ENCODE measurements around the gene UCN3. TPM values are rescaled to one million over a fixed set of nuclear protein-coding genes. Genes with fewer than 3 reads are reported as not detected.

UCN3 gene
- total RNA-seq: under 1 TPM; 0.17 to 0.50 TPM
- polyA plus RNA-seq (ENCODE audit: insufficient read length in 2 of 2): 1 to 10 TPM in 1 of 2 donors, under 1 TPM in 1; 0.86 to 1.1 TPM
- long read RNA-seq, donor 1: 0 reads
- long read RNA-seq, donor 2: 0 reads
- long read RNA-seq, donor 3: 0 reads
- long read RNA-seq, donor 4: 0 reads

- H3K9me3 ChIP-seq (ENCODE audit: control insufficient read depth, insufficient read depth, low read length): no peaks in the 10 kb centered on the region
- WGBS (ENCODE audit: insufficient coverage): 29% methylated on average over 11 of the region's 21 CpGs
- H3K27me3 ChIP-seq (ENCODE audit: control insufficient read depth, insufficient read depth, low read length): peaks cover 18% of the 10 kb centered on the region
- H3K4me3 ChIP-seq (ENCODE audit: low read depth, low read length): no peak within 1 kb of the TSS
- no peaks in the 10 kb centered on the region for H3K36me3 ChIP-seq (ENCODE audit: control insufficient read depth, insufficient read depth, low read length)
- DNase-seq (ENCODE audit: low read depth in 4 of 6, low spot score in 6 of 6): no peak
- no peak within 1 kb of the TSS for H3K27ac ChIP-seq (ENCODE audit: low read depth, low read length)
- H3K4me1 ChIP-seq (ENCODE audit: control insufficient read depth, insufficient read depth, low read length): peaks cover 4% of the 10 kb centered on the region
Measured at GRCh38 chr10:5364890-5365338, at the start of gene UCN3. Gene UCN3 (plus strand): TSS chr10:5364966. CDS start chr10:5373721, 8,755 bp downstream.

GRCh38 chr10:5317547-5318107 is 47.1 kb upstream of the UCN3 start:
- H3K9me3 ChIP-seq (ENCODE audit: control insufficient read depth, insufficient read depth, low read length): no peaks in the 10 kb centered on the region
- H3K27me3 ChIP-seq (ENCODE audit: control insufficient read depth, insufficient read depth, low read length): no peaks in the 10 kb centered on the region
- no peak overlapping the region for H3K27ac ChIP-seq (ENCODE audit: low read depth, low read length)
- H3K4me1 ChIP-seq (ENCODE audit: control insufficient read depth, insufficient read depth, low read length): no peaks in the 10 kb centered on the region
- DNase-seq (ENCODE audit: low read depth in 4 of 6, low spot score in 6 of 6): no peak
- no peaks in the 10 kb centered on the region for H3K36me3 ChIP-seq (ENCODE audit: control insufficient read depth, insufficient read depth, low read length)
- WGBS (ENCODE audit: insufficient coverage): 83% methylated on average over 9 of the region's 10 CpGs
- no peak overlapping the region for H3K4me3 ChIP-seq (ENCODE audit: low read depth, low read length)

GRCh38 chr10:5318148-5318547 is 46.6 kb upstream of the UCN3 start:
- Histone ChIP-seq H3K4me3 (ENCODE audit: low read depth, low read length) (no peak overlapping the region), H3K4me1 (ENCODE audit: control insufficient read depth, insufficient read depth, low read length) (no peaks in the 10 kb centered on the region), H3K27ac (ENCODE audit: low read depth, low read length) (no peak overlapping the region), H3K36me3 (ENCODE audit: control insufficient read depth, insufficient read depth, low read length) (no peaks in the 10 kb centered on the region), H3K9me3 (ENCODE audit: control insufficient read depth, insufficient read depth, low read length) (no peaks in the 10 kb centered on the region), H3K27me3 (ENCODE audit: control insufficient read depth, insufficient read depth, low read length) (no peaks in the 10 kb centered on the region)
- WGBS (ENCODE audit: insufficient coverage): 69% methylated on average over 2 of the region's 5 CpGs
- no peak for DNase-seq (ENCODE audit: low read depth in 4 of 6, low spot score in 6 of 6)

- WGBS (ENCODE audit: insufficient coverage): no CpG with 5 or more reads among the region's 4 CpGs
- no peak for DNase-seq (ENCODE audit: low read depth in 4 of 6, low spot score in 6 of 6)
- H3K36me3 ChIP-seq (ENCODE audit: control insufficient read depth, insufficient read depth, low read length): no peaks in the 10 kb centered on the region
- no peak overlapping the region for H3K27ac ChIP-seq (ENCODE audit: low read depth, low read length)
- H3K4me3 ChIP-seq (ENCODE audit: low read depth, low read length): no peak overlapping the region
- no peaks in the 10 kb centered on the region for H3K4me1 ChIP-seq (ENCODE audit: control insufficient read depth, insufficient read depth, low read length)
- H3K9me3 ChIP-seq (ENCODE audit: control insufficient read depth, insufficient read depth, low read length): no peaks in the 10 kb centered on the region
- H3K27me3 ChIP-seq (ENCODE audit: control insufficient read depth, insufficient read depth, low read length): no peaks in the 10 kb centered on the region
Measured at GRCh38 chr10:5319863-5320262, 44.9 kb upstream of the UCN3 start.

GRCh38 chr10:5321273-5321672 is 43.5 kb upstream of the UCN3 start:
- Histone ChIP-seq H3K4me3 (ENCODE audit: low read depth, low read length) (no peak overlapping the region), H3K27me3 (ENCODE audit: control insufficient read depth, insufficient read depth, low read length) (no peaks in the 10 kb centered on the region), H3K36me3 (ENCODE audit: control insufficient read depth, insufficient read depth, low read length) (no peaks in the 10 kb centered on the region), H3K4me1 (ENCODE audit: control insufficient read depth, insufficient read depth, low read length) (no peaks in the 10 kb centered on the region), H3K9me3 (ENCODE audit: control insufficient read depth, insufficient read depth, low read length) (no peaks in the 10 kb centered on the region), H3K27ac (ENCODE audit: low read depth, low read length) (no peak overlapping the region)
- DNase-seq (ENCODE audit: low read depth in 4 of 6, low spot score in 6 of 6): no peak
- 49% methylated on average over 2 of the region's 3 CpGs for WGBS (ENCODE audit: insufficient coverage)

- Histone ChIP-seq H3K4me3 (ENCODE audit: low read depth, low read length) (no peak overlapping the region), H3K27me3 (ENCODE audit: control insufficient read depth, insufficient read depth, low read length) (no peaks in the 10 kb centered on the region), H3K36me3 (ENCODE audit: control insufficient read depth, insufficient read depth, low read length) (no peaks in the 10 kb centered on the region), H3K9me3 (ENCODE audit: control insufficient read depth, insufficient read depth, low read length) (no peaks in the 10 kb centered on the region), H3K27ac (ENCODE audit: low read depth, low read length) (no peak overlapping the region), H3K4me1 (ENCODE audit: control insufficient read depth, insufficient read depth, low read length) (no peaks in the 10 kb centered on the region)
- no CpG with 5 or more reads among the region's 4 CpGs for WGBS (ENCODE audit: insufficient coverage)
- DNase-seq (ENCODE audit: low read depth in 4 of 6, low spot score in 6 of 6): no peak
Measured at GRCh38 chr10:5323446-5323845, 41.3 kb upstream of the UCN3 start.

- Histone ChIP-seq H3K36me3 (ENCODE audit: control insufficient read depth, insufficient read depth, low read length) (no peaks in the 10 kb centered on the region), H3K4me1 (ENCODE audit: control insufficient read depth, insufficient read depth, low read length) (no peaks in the 10 kb centered on the region), H3K27ac (ENCODE audit: low read depth, low read length) (no peak overlapping the region), H3K9me3 (ENCODE audit: control insufficient read depth, insufficient read depth, low read length) (no peaks in the 10 kb centered on the region), H3K27me3 (ENCODE audit: control insufficient read depth, insufficient read depth, low read length) (no peaks in the 10 kb centered on the region), H3K4me3 (ENCODE audit: low read depth, low read length) (no peak overlapping the region)
- no peak for DNase-seq (ENCODE audit: low read depth in 4 of 6, low spot score in 6 of 6)
- 77% methylated on average over 5 of the region's 6 CpGs for WGBS (ENCODE audit: insufficient coverage)
Measured at GRCh38 chr10:5325076-5325475, 39.7 kb upstream of the UCN3 start.

- H3K4me3 ChIP-seq (ENCODE audit: low read depth, low read length): no peak overlapping the region
- no peak overlapping the region for H3K27ac ChIP-seq (ENCODE audit: low read depth, low read length)
- H3K36me3 ChIP-seq (ENCODE audit: control insufficient read depth, insufficient read depth, low read length): no peaks in the 10 kb centered on the region
- no peaks in the 10 kb centered on the region for H3K4me1 ChIP-seq (ENCODE audit: control insufficient read depth, insufficient read depth, low read length)
- H3K27me3 ChIP-seq (ENCODE audit: control insufficient read depth, insufficient read depth, low read length): no peaks in the 10 kb centered on the region
- no peaks in the 10 kb centered on the region for H3K9me3 ChIP-seq (ENCODE audit: control insufficient read depth, insufficient read depth, low read length)
- DNase-seq (ENCODE audit: low read depth in 4 of 6, low spot score in 6 of 6): no peak
- WGBS (ENCODE audit: insufficient coverage): 90% methylated on average over 2 of the region's 5 CpGs
Measured at GRCh38 chr10:5334196-5334880, 30.4 kb upstream of the UCN3 start.

- Histone ChIP-seq H3K4me1 (ENCODE audit: control insufficient read depth, insufficient read depth, low read length) (no peaks in the 10 kb centered on the region), H3K27me3 (ENCODE audit: control insufficient read depth, insufficient read depth, low read length) (no peaks in the 10 kb centered on the region), H3K36me3 (ENCODE audit: control insufficient read depth, insufficient read depth, low read length) (no peaks in the 10 kb centered on the region), H3K9me3 (ENCODE audit: control insufficient read depth, insufficient read depth, low read length) (no peaks in the 10 kb centered on the region), H3K4me3 (ENCODE audit: low read depth, low read length) (no peak overlapping the region), H3K27ac (ENCODE audit: low read depth, low read length) (no peak overlapping the region)
- no peak for DNase-seq (ENCODE audit: low read depth in 4 of 6, low spot score in 6 of 6)
Measured at GRCh38 chr10:5338010-5338409, 26.8 kb upstream of the UCN3 start.

- WGBS (ENCODE audit: insufficient coverage): 95% methylated on average over 2 of the region's 3 CpGs
Measured at GRCh38 chr10:5343092-5343491, 21.7 kb upstream of the UCN3 start.

More at GRCh38 chr10:5343092-5343491, 21.7 kb upstream of the UCN3 start:
- Histone ChIP-seq H3K36me3 (ENCODE audit: control insufficient read depth, insufficient read depth, low read length) (no peaks in the 10 kb centered on the region), H3K27me3 (ENCODE audit: control insufficient read depth, insufficient read depth, low read length) (no peaks in the 10 kb centered on the region), H3K27ac (ENCODE audit: low read depth, low read length) (no peak overlapping the region), H3K4me1 (ENCODE audit: control insufficient read depth, insufficient read depth, low read length) (no peaks in the 10 kb centered on the region), H3K9me3 (ENCODE audit: control insufficient read depth, insufficient read depth, low read length) (no peaks in the 10 kb centered on the region), H3K4me3 (ENCODE audit: low read depth, low read length) (no peak overlapping the region)
- DNase-seq (ENCODE audit: low read depth in 4 of 6, low spot score in 6 of 6): no peak

Measured in spinal cord (tissue), 10 donors.